A673 (cell line): Measurements from ENCODE around the gene IQGAP2. TPM values are rescaled to one million over a fixed set of nuclear protein-coding genes. Genes with fewer than 3 reads are reported as not detected.

Experiments
- BruUV-seq: library from RNA; stranded (reverse); fragments of 400-500 nt; replicated peaks from 2 replicates; lab custom pipeline; 2021; lab: Mats Ljungman, UMichigan
- CTCF ChIA-PET: fragments of 300-600 bp; sonication (Branson Sonifier 250); formaldehyde crosslinking; loops from one replicate; lab custom pipeline; 2022; ENCODE audit warnings: antibody characterized with exemption; lab: Charles Lee
- POLR2A ChIA-PET: fragments of 300-600 bp; sonication (Branson Sonifier 250); formaldehyde crosslinking; loops from one replicate; lab custom pipeline; 2022; ENCODE audit warnings: antibody characterized with exemption; ENCODE audit not compliant: low non-redundant PET; lab: Charles Lee
- DNase-seq: peaks from one replicate; pipeline ENCODE4 v3.0.0-alpha.2; 2015; ENCODE audit warnings: low spot score
- H3K27ac ChIP-seq: fragments of 200-600 bp; sonication (generic); 2 replicates; pipeline ENCODE4 v1.5.1; 2016; ENCODE audit warnings: mixed run types, low read depth, mild to moderate bottlenecking, mixed read lengths, antibody characterized with exemption, low read length; ENCODE audit not compliant: poor library complexity, severe bottlenecking
- H3K27me3 ChIP-seq: fragments of 200-600 bp; sonication (generic); replicated peaks from 2 replicates; pipeline ENCODE4 v1.6.1; 2017; ENCODE audit warnings: mixed run types, low read depth, mild to moderate bottlenecking, mixed read lengths, antibody characterized with exemption, low read length; ENCODE audit not compliant: insufficient read depth, poor library complexity
- H3K36me3 ChIP-seq: fragments of 200-600 bp; sonication (generic); 2 replicates; pipeline ENCODE4 v1.6.1; 2016; ENCODE audit warnings: mixed run types, mild to moderate bottlenecking, mixed read lengths, antibody characterized with exemption, low read length; ENCODE audit not compliant: insufficient read depth, poor library complexity, severe bottlenecking
- H3K4me1 ChIP-seq: fragments of 200-600 bp; sonication (generic); 2 replicates; pipeline ENCODE4 v1.6.1; 2017; ENCODE audit warnings: mixed run types, mild to moderate bottlenecking, mixed read lengths, antibody characterized with exemption, low read length; ENCODE audit not compliant: insufficient read depth, poor library complexity, severe bottlenecking
- H3K4me3 ChIP-seq: fragments of 200-600 bp; sonication (generic); 2 replicates; pipeline ENCODE4 v1.5.1; 2016; ENCODE audit warnings: low read depth, mixed run types, mild to moderate bottlenecking, mixed read lengths, low read length; ENCODE audit not compliant: poor library complexity, severe bottlenecking
- H3K9me3 ChIP-seq: fragments of 200-600 bp; sonication (generic); 2 replicates; pipeline ENCODE4 v1.6.1; 2016; ENCODE audit warnings: mixed run types, low read depth, mild to moderate bottlenecking, mixed read lengths, antibody characterized with exemption, low read length; ENCODE audit not compliant: poor library complexity, severe bottlenecking
- CTCF ChIP-seq: fragments of 300-800, 200-600 bp; sonication (generic); conservative IDR thresholded peaks from 2 replicates; pipeline ENCODE4 v1.5.1; 2017; ENCODE audit warnings: low read depth, mild to moderate bottlenecking, antibody characterized with exemption, low read length, moderate library complexity, mixed read lengths
- EZH2 ChIP-seq: fragments of 200-600 bp; sonication (generic); IDR thresholded peaks from 2 replicates; pipeline ENCODE4 v1.6.1; 2017; ENCODE audit warnings: borderline replicate concordance, low read depth, mild to moderate bottlenecking, mixed read lengths, antibody characterized with exemption, low read length; ENCODE audit not compliant: poor library complexity, severe bottlenecking
- intact Hi-C: fragments of 100-400 bp; cut with micrococcal nuclease; formaldehyde crosslinking; loops from one replicate; pipeline ENCODE4 v1.10.0; 2022; ENCODE audit not compliant: unreplicated experiment
- total RNA-seq: library from RNA; stranded (reverse); gene quantifications from 2 replicates; pipeline ENCODE4 v1.2.3, GENCODE V29; 2021

Gene IQGAP2
- total RNA-seq, 1 experiment from 2014 or later: 26.8 TPM

- DNase-seq: no peak
- TF ChIP-seq CTCF (no peak), EZH2 (no peak)
- ChIA-PET POLR2A (no interaction called here), CTCF (no interaction called here)
- no peaks in the 10 kb centered on the region for H3K27me3 ChIP-seq
- peaks cover 16% of the 10 kb centered on the region for H3K4me1 ChIP-seq
- H3K4me3 ChIP-seq: no peak overlapping the region
- H3K27ac ChIP-seq: no peak overlapping the region
- intact Hi-C loops: no loop called here
- H3K36me3 ChIP-seq: no peaks in the 10 kb centered on the region
- no TSS peak for BruUV-seq
- no peaks in the 10 kb centered on the region for H3K9me3 ChIP-seq
Measured at GRCh38 chr5:76492819-76493189, 89.7 kb downstream of the IQGAP2 start.

GRCh38 chr5:76493190-76493837, 90.2 kb downstream of the IQGAP2 start:
- TF ChIP-seq EZH2 (no peak), CTCF (no peak)
- Histone ChIP-seq H3K27me3 (no peaks in the 10 kb centered on the region), H3K4me3 (no peak overlapping the region), H3K4me1 (peaks cover 16% of the 10 kb centered on the region), H3K27ac (no peak overlapping the region), H3K36me3 (no peaks in the 10 kb centered on the region), H3K9me3 (no peaks in the 10 kb centered on the region)
- intact Hi-C loops: no loop called here
- ChIA-PET POLR2A (no interaction called here), CTCF (no interaction called here)
- BruUV-seq: no TSS peak
- DNase-seq: no peak

GRCh38 chr5:76494201-76494600, 91.1 kb downstream of the IQGAP2 start:
- Histone ChIP-seq H3K9me3 (no peaks in the 10 kb centered on the region), H3K4me3 (no peak overlapping the region), H3K27ac (no peak overlapping the region), H3K36me3 (no peaks in the 10 kb centered on the region), H3K27me3 (no peaks in the 10 kb centered on the region), H3K4me1 (peaks cover 16% of the 10 kb centered on the region)
- intact Hi-C loops: no loop called here
- CTCF ChIA-PET: no interaction called here
- no TSS peak for BruUV-seq
- POLR2A ChIA-PET: no interaction called here
- no peak for TF ChIP-seq CTCF
- TF ChIP-seq EZH2: no peak
- DNase-seq: no peak
